Astrocyte of the hippocampus (primary cell): ENCODE measurements around the gene HNRNPR.
"Not testable (repeated sequence)": the region's sequence is repeated elsewhere in the genome, so short reads cannot be mapped to it uniquely, and the experiment has no call there.

Source experiments
- DNase-seq: peaks from one replicate; pipeline ENCODE4 v3.0.0; 2011; ENCODE audit warnings: low read depth, low spot score

Gene HNRNPR

GRCh38 chr1:23331713-23332112 is 12.4 kb downstream of the HNRNPR start:
- no peak for DNase-seq

DNA sequence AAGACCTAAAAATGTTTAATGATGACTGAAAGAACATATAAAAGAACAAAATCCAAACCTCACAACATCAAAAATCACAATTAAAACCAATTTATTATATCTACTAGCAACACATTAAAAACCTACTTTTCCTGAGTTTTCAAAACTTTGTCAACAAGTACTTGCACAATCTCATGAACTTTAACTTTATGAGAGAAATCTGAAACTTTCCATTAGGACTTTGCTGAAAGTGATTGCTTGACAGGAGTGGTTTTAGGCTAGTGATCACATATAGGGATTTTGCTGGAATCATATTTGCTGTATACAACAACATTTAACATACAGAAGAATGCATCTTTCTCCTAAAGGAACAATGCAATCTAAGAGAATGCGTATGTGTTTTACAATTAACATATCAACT is 13.2 kb downstream of the HNRNPR start:
- DNase-seq: no peak

DNA sequence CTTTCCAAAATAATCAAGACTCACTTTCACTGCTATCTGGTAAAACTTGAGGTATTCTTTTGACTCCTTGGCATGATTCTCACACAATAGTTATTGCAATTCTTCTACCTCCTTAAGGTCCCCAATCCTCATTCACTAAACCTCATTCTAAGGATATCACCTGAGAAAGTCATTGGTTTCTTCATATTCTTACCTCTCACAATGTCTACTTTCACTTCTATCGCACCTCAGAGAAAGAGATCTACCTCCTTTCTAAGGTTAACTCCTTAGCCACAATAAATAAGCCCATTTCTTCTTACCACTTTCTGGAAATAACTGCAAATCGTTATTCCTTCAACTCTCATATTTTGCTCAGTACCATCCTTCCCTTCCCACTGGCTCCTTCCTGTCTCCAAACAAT is 18.7 kb downstream of the HNRNPR start:
- DNase-seq: no peak

DNA sequence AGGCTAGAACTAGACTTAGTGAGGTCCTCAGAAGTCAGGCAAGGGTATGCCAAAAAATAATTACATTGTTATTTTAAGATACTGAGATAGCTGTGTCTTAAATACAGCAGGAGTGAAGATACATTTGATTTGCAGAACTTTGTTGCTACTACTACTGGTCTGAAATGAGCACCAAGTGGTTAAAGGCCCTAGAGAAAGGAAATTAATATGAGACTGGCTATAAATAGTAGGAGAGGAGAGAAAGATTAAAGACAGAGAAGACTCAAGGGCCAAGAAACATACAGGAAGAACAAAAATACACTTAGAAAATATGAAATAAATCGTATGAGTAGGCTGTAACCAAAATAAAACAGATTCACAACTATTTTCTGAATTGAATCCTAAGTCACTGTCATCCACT is 21.3 kb downstream of the HNRNPR start:
- no peak for DNase-seq

DNA sequence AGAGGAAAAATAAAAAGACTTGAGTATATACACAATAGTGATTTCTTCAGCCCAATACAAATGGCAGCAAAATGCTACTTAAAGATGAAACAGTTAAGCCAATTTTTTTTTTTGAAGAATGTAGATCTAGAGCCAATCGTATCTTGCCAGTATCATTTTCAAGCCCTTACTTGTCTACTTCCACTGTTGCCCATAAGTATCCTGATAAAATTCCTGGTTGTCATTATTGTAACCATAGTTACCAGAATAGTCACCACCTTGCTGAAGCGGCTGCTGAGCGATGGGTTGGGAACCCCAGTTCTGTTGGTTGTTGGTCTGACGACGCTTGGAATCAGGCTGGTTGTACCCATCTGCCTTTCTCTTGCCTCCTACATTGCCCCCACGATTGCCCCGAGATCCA is 33.8 kb downstream of the HNRNPR start:
- DNase-seq: not testable (repeated sequence)

- DNase-seq: no peak
Observed at GRCh38 chr1:23304140-23304620, 39.9 kb downstream of the HNRNPR start.

DNA sequence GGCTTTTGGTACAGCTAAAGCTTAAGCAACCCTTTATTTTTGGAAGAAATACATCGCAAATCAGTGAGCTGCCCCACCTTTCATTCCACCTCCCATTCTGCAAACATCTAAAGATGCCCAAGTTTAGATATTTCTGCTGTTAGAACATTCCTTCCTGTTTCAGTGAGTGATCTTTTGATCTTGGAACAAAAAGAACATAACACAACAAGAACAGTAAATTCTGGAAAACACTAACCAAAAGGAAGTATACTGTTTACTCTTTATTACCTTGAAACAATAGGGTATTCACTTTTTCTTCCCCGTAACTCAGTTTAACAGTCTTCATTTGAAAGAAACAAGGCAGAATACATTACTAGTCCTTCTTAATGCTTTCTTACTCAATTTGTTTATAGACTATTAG is 40.6 kb downstream of the HNRNPR start:
- DNase-seq: no peak

- DNase-seq: no peak
Observed at GRCh38 chr1:23296931-23297330, 47.2 kb downstream of the HNRNPR start.

DNA sequence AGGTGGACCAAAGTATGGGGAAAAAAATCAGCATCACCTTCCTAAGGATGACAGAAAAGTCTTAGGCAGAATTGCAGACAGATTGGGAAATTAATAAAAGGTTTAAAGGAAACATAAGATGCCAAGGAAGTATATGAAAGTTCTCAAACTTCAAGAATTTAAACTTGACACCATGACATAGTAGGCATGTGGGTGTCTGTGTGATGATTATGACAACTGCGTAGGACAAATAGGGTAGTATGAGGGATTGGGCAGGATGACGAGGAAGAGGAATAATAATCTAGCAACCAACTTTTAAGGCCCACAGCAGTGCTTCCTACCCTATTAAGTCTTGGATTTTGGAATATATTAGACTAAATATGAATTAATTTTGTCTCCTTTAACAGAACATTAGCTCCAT is 52.4 kb downstream of the HNRNPR start:
- no peak for DNase-seq

DNA sequence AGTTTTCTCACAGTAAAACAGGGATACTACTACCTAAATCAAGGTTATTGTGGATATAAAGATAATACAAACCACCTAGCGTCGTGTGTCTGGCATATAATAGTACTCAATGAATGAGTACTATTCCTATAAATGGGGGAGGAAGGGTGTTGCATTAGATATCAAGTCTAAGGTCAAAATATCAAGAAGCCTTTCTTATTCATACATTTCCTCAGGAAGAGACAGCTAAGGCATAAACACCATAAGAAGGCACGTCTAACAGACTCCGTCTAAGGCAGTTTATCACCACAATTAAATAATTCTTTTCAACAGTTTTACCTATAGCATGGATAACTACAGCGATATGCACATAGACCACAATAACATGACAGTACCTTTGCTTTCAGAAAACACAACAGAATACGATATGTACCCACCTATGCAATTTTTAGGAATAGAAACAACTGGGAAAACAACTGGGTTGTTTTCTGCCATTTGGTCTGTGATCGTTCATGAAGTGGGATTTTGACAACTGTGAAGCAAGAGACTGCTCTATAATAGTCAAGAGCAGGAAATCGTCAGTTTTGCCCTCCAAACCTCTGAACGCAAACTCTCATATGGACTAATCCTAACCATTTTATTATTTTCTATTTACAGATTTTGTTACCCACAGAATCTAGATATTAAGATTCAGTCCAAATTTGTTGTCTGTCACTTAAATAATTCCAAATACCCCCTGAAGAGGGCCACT is 53.1 kb downstream of the HNRNPR start:
- no peak for DNase-seq

GRCh38 chr1:23288671-23289070 is 55.4 kb downstream of the HNRNPR start:
- DNase-seq: no peak

DNA sequence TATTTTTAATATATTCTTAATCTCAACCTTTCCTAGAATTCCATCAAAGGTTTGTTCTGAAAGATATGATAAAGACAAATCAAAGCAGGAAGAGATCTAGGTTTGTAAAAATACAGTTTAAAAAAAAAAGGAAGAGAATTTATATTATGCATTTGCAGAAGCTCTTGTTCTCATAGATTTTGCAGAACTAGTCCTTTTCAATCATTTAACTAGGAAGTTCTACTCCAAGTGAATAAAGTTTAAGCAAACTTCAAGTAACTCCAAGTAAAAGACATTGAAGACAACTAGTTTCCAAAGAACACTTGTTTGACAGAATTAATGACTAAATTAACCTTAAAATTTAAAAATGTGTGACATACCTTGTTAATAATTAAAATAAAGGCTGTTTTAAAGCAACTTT is 55.9 kb downstream of the HNRNPR start:
- no peak for DNase-seq

- DNase-seq: no peak
Observed at GRCh38 chr1:23286401-23286800, 57.7 kb downstream of the HNRNPR start.

DNA sequence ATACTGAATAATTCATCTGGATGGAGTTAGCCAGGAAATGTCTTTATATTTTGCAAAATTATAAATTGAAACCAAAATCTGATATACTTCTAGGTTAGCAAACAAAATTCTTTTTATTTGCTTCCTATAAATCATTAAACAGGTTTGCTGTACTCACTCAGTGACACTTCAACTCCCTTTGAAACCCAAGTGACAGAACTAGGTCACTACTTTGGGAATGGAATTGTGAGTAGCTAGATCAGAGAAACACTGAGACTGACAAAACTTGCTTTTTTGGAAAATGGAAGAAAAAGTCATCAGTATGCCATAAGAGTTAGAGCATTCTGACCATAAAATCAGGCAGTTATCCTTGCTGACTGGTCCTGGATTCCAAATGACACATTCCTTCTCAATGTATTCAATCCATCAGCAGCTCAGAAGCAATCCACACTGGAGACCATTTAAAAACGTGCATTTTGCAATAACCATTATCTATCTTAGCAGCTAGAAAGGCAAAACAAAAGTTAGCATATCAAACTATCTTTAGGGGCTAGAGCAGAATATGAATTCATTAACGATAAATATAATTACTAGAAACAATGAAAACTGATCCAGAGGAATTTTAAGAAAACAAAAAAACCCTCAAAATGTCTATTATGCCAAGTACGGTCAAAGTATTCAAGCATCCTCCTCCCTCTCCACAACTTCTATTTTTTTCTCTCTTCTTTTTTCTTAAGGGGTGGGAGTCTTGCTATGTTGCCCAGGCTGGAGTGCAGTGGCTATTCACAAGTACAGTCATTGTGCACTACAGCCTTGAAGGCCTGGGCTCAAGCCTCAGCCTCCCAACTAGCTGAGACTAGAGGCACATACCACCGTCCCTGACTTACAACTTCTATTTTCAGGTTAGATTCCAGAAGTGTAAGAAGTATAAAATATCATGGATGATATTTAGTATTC is 60.1 kb downstream of the HNRNPR start:
- DNase-seq: peak; percentile 48

DNA sequence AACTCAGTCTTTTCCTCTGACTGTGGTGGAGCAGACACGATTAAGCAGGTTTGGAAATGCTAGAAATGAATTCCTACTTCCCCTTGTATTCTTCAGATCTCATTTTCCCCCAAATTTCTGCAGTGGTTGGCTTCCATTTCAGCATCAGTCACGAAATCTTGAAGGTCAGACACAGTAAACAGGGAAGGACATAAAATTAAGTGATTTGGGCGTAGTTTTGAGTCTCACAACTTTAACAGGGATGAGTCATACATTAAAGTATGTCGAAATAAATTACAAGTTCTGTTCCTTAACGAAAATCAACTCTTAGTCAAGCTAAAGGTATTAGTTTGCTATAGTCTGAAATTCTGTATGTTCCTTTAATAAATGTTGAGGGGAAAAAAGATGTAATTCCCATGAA is 61.1 kb downstream of the HNRNPR start:
- DNase-seq: peak; percentile 53

DNA sequence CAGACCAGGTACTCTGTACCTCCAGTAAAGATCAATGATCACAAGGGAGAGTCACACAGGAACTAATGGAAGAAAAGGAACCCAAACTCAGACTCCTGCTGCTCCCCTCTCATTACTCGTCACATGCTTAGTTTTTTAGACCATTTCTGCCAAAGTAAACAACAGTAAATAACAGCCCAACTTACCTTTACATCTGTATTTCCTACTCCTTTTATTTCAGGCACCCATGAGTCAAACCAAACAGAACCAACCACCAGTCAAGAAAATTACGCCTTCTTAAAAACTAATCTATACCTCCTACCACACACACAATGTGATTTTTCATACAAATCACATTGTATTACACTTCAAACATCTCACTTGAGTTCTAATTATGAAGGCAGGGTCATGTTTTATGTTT is 65.4 kb downstream of the HNRNPR start:
- no peak for DNase-seq

- DNase-seq: no peak
Observed at GRCh38 chr1:23276531-23276930, 67.6 kb downstream of the HNRNPR start.

- DNase-seq: no peak
Observed at GRCh38 chr1:23274134-23274505, 70.0 kb downstream of the HNRNPR start.

DNA sequence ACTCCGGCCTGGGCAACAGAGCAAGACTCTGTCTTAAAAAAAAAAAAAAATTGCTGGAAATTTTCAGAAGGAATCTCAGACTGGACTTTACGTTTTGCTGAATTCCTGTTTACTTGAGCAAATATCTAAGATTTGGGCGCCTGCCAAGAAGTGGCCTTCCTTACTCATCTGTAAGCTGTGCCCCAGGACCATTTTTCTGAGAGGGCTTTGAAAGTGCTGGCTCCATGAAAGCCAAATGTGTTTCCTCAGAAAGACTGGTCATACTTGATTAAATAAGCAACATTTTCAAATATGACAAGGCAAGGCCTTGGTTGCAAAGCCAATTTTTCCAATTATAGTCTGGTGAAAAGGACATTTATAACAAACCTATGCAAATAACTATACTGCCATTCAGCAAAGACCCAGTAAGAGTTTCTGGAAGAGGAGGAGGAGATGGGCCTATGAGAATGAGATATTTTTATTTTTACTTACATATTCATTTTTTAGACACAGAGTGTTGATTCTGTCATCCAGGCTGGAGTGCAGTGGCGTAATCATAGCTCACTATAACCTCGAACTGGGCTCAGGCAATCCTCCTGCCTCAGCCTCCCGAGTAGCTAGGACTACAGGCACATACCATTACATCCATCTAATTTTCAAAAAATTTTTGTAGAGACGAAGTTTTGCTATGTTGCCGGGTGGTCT is 70.5 kb downstream of the HNRNPR start:
- DNase-seq: peak; percentile 74

GRCh38 chr1:23263380-23263887 is 80.7 kb downstream of the HNRNPR start:
- DNase-seq: no peak

DNA sequence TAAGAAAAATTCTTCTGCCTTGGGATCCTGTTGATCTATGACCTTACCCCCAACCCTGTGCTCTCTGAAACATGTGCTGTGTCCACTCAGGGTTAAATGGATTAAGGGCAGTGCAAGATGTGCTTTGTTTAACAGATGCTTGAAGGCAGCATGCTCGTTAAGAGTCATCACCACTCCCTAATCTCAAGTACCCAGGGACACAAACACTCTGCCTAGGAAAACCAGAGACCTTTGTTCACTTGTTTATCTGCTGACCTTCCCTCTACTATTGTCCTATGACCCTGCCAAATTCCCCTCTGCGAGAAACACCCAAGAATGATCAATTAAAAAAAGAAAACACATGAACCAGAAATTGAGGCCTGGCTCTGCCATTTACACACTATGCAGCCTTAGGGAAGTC is 86.0 kb downstream of the HNRNPR start:
- DNase-seq: not testable (repeated sequence)

GRCh38 chr1:23257371-23257770 is 86.7 kb downstream of the HNRNPR start:
- not testable (repeated sequence) for DNase-seq
